HG02610 (cell line): ENCODE results near the gene ARHGAP25.

Experiments used
- ATAC-seq: cut with Tn5 transposase; IDR thresholded peaks from one replicate; pipeline ENCODE4 v1.9.1; 2021; ENCODE audit warnings: mild to moderate bottlenecking, moderate library complexity; ENCODE audit not compliant: unreplicated experiment

ARHGAP25 gene

GRCh38 chr2:68855550-68855949 lies 120.9 kb downstream of the ARHGAP25 start:
- ATAC-seq, result no peak

DNA sequence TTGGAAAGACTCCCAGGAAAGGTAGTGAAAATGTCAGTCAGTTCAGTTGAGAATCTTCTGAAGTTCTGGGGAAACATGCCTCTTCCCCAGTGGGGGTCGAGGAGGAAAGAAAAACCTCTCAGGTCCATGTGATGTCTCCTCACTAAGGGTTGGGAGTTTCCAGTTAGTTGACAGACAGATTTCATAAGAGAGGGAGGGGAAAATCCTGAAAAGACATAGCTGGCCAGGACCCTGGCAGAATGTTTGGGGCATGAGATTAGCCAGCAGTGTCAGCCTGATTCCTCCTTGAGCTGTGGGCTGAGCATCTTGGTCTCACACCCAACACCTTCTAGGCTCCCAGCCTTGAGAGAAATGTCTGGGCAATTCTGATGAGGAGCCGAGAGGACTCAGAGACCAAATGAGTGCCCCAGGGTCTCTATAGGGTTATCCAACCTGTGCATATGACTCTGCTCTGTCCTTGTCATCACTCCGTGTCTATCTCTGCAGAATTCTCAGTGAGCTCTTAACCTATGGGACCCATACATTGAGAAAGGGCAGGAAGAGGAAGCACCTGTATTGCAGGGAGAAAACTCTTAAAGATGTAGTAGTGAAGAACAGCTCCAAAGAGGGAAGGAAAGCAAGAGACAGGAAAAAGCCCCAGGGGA lies 122.7 kb downstream of the ARHGAP25 start:
- ATAC-seq, result peak; percentile 13

GRCh38 chr2:68857855-68858456 lies 123.3 kb downstream of the ARHGAP25 start:
- peak; percentile 62 for ATAC-seq

DNA sequence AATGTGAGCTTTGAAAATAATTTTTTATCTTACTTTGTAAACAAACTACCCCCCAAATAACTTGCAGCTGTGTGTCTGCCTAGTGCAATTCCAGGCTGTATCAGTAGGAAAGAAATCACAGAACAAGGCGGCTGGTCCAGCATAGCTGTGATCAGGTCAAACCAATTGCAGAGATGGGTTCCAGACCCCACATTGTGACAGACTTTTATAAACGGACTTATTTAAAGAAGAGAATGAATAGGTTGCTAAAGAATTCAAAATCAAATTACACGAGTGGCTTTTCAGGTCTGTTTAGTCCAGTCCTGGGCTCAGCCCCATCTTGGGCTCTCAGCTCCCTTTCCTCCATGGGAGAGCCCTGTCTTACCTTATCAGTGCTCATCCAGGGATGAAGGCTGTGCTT lies 125.5 kb downstream of the ARHGAP25 start:
- ATAC-seq, result no peak

DNA sequence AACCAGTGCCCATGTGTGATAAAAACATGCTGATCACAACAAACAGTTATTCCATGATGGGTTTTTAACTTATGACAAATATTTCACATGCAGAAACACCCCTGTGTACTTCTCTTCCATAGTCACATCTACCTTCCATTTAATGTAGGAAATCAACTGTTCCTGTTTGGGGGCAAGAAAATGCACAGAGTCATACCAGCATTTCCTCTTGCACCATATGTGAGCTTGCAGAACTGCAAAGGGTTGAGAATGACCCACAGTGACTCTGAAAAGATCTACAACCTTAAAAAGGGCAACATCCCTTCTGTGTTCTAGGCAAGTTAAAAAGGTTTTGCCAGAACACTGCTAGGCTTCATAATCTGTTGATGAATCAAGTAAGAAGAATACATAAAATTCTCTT lies 126.7 kb downstream of the ARHGAP25 start:
- ATAC-seq, result no peak

GRCh38 chr2:68862889-68863288 lies 128.3 kb downstream of the ARHGAP25 start:
- no peak for ATAC-seq

- no peak for ATAC-seq
Observed at GRCh38 chr2:68863996-68864395, 129.4 kb downstream of the ARHGAP25 start.

DNA sequence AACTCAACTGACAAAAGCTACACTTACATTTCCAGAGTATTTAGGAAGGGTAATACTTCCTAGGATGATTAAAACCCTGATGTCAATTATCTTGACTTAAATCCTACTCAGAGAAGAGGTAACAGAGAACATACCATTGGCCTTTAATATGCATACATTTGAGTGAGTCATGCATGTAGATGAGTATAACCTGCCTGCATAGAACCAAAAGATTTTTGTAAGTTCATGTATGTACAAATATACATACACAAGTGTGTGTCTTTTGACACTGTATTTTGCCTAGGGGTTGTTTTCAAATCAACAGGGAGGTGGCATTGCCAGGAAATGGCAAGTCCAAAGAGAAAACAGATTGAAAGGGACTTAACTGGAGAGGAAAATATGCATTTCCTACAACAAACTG lies 130.5 kb downstream of the ARHGAP25 start:
- ATAC-seq, result no peak

DNA sequence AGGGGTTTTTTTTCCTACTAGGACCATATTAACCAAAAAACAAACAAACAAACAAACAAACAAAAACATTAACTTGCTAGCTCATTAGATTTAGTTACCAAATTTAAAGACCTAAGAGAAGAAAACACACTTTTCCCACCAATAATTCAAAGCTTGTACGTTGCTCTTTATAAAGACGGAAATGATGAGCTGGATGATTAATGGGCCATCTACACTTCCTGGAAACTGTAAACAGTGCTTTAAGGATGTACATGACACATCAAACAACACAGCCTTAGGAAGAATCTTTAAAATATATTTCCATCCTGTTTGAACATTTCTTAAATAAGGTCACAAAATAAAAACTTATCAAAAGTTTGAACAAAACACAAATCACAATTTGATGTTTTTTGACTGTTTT lies 135.6 kb downstream of the ARHGAP25 start:
- no peak for ATAC-seq

- ATAC-seq, result no peak
Observed at GRCh38 chr2:68871159-68871764, 136.7 kb downstream of the ARHGAP25 start, which contains the start of gene BMP10. Gene BMP10 (minus strand): TSS chr2:68871397. CDS start chr2:68871358, 39 bp downstream.
